Measurements from ENCODE around the gene KCNJ1. TPM values are rescaled to one million over a fixed set of nuclear protein-coding genes. Genes with fewer than 3 reads are reported as not detected.

KCNJ1 gene
- polyA plus RNA-seq, 1 of the 3 experiments (the other 2 are of a cell fraction), result not detected

DNA sequence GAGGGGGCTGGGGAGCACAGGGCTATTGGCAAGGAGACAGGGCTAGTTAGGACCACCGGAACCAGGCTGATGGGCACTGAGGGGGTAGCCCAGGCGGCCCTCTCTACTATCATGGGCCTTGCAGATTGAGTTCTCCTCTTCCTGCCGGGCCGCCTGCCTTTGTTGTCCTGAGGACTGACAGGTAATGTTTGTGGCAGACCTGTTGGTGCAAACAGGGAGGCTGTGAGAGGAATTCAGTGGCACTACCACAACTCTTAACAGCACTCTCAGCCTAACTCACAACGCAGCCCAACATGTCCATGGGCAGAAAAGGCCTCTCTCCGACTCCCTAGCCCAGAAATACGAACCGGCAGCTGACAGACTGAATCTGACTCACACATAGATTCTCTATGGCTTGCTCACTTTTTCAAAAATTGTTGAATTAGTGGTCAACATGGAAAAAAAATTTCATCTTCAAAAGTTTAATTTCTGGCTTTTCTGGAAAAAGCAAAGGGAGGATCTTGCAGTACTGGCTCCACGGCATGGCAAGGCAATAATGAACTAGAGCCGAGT lies 35.5 kb upstream of the KCNJ1 start (continued):
- TF ChIP-seq, protein P1, sequence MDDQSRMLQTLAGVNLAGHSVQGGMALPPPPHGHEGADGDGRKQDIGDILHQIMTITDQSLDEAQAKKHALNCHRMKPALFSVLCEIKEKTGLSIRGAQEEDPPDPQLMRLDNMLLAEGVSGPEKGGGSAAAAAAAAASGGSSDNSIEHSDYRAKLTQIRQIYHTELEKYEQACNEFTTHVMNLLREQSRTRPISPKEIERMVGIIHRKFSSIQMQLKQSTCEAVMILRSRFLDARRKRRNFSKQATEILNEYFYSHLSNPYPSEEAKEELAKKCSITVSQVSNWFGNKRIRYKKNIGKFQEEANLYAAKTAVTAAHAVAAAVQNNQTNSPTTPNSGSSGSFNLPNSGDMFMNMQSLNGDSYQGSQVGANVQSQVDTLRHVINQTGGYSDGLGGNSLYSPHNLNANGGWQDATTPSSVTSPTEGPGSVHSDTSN (IDR thresholded peaks at IDR 0.05), result peak; percentile 26
- no peak for TF ChIP-seq RAD21 (IDR thresholded peaks at IDR 0.05; ENCODE audit: low read length)

DNA sequence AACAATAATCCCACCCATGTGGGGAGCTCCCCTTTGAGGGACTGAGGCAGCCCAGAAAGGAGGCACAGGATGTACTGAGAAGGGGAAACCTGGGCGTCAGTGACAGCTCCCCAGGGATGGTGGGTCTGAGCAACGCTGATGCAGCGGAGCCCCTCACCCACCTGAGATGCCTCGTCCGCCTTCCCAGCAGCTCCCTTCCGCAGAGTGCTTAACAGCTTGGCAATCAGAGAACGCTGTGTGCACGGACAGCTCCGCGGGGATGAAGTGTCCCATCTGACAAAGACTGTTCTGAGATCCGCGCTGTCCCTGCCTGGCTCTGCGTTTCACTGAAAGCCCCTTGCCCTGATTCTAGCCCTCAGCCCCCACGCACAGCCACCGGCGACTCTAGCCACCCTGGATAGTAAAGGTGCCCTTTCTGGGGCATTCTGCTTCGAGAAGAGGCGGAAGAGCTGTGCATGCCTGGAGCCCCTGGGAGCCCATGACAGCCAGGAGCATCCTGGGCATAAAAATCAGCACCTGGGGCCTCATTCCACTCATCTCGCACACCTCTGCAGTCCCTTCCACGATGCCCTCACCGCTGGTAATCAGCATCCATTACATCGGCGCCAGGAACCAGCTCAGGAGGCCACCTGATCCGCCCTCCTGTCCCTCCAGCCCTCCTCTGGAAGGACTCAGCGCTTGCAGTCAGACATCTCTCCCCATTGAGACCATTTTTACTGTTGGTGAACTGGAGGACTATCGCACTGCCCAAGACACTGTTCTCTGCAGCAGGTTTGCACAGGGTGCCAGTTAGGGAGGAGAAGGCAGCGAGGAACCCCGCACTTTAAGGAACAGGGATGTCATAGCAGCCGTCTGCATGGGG lies 34.8 kb upstream of the KCNJ1 start:
- Histone ChIP-seq H3K4me1 (ENCODE audit: control insufficient read depth in 1 of 2, insufficient read depth in 2 of 2, low read depth in 1 of 2, low read length in 1 of 2) (peaks cover 10 to 12% of the 10 kb centered on the region in 2 experiments; a peak in 3 of 4 replicates), H4K20me1 (ENCODE audit: insufficient read depth) (no peaks in the 10 kb centered on the region), H3K9me3 (no peaks in the 10 kb centered on the region), H3K4me3 (ENCODE audit: low read depth in 2 of 2, low read length in 1 of 2) (no peak overlapping the region), H2AFZ (ENCODE audit: low read depth) (no peak overlapping the region), H3K27ac (ENCODE audit: low read depth in 2 of 2, low read length in 1 of 2) (no peak overlapping the region), H3K9ac (no peak overlapping the region), H3K9me2 (no peaks in the 10 kb centered on the region), H3F3A (replicated peaks; ENCODE audit: insufficient read depth) (peaks cover 5% of the 10 kb centered on the region), H3K36me3 (replicated peaks in 1 of 2; ENCODE audit: control insufficient read depth in 1 of 2, insufficient read depth in 2 of 2, low read length in 1 of 2) (no peaks in the 10 kb centered on the region), H3K27me3 (ENCODE audit: insufficient read depth) (no peaks in the 10 kb centered on the region), H3K4me2 (0 out of 2 replicates have a peak overlapping the region, but pooled peaks have one; percentile 38), H3K79me2 (ENCODE audit: insufficient read depth) (no peaks in the 10 kb centered on the region)
- ChIA-PET POLR2A (no interaction called here), CTCF (interaction anchor here (1.4 to 10.5 kb wide), 3 partner anchors 17 to 55 kb away, joined by 3 to 89 read pairs (median 11); no protein-coding TSS in a partner anchor)
- 93% methylated on average over 29 of the region's 29 CpGs for whole genome bisulfite sequencing (ENCODE audit: low lambda C conversion rate)
- TF ChIP-seq EZH2phosphoT487 (IDR thresholded peaks at IDR 0.05; ENCODE audit: borderline replicate concordance, low read depth), result no peak
- TF ChIP-seq, protein P2, sequence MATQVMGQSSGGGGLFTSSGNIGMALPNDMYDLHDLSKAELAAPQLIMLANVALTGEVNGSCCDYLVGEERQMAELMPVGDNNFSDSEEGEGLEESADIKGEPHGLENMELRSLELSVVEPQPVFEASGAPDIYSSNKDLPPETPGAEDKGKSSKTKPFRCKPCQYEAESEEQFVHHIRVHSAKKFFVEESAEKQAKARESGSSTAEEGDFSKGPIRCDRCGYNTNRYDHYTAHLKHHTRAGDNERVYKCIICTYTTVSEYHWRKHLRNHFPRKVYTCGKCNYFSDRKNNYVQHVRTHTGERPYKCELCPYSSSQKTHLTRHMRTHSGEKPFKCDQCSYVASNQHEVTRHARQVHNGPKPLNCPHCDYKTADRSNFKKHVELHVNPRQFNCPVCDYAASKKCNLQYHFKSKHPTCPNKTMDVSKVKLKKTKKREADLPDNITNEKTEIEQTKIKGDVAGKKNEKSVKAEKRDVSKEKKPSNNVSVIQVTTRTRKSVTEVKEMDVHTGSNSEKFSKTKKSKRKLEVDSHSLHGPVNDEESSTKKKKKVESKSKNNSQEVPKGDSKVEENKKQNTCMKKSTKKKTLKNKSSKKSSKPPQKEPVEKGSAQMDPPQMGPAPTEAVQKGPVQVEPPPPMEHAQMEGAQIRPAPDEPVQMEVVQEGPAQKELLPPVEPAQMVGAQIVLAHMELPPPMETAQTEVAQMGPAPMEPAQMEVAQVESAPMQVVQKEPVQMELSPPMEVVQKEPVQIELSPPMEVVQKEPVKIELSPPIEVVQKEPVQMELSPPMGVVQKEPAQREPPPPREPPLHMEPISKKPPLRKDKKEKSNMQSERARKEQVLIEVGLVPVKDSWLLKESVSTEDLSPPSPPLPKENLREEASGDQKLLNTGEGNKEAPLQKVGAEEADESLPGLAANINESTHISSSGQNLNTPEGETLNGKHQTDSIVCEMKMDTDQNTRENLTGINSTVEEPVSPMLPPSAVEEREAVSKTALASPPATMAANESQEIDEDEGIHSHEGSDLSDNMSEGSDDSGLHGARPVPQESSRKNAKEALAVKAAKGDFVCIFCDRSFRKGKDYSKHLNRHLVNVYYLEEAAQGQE (IDR thresholded peaks at IDR 0.05; ENCODE audit: low read depth, low read length), result no peak
- TF ChIP-seq TCF12 (IDR thresholded peaks at IDR 0.05), result no peak
- TF ChIP-seq, protein P1 (IDR thresholded peaks at IDR 0.05), result no peak
- TF ChIP-seq, protein P3, sequence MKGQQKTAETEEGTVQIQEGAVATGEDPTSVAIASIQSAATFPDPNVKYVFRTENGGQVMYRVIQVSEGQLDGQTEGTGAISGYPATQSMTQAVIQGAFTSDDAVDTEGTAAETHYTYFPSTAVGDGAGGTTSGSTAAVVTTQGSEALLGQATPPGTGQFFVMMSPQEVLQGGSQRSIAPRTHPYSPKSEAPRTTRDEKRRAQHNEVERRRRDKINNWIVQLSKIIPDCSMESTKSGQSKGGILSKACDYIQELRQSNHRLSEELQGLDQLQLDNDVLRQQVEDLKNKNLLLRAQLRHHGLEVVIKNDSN (IDR thresholded peaks at IDR 0.05; ENCODE audit: borderline replicate concordance, low read depth), result no peak
- TF ChIP-seq RFX5 (IDR thresholded peaks at IDR 0.05; ENCODE audit: low read length), result no peak
- TF ChIP-seq NRF1 (IDR thresholded peaks at IDR 0.05; ENCODE audit: low read depth, low read length), result no peak
- TF ChIP-seq, protein P4, sequence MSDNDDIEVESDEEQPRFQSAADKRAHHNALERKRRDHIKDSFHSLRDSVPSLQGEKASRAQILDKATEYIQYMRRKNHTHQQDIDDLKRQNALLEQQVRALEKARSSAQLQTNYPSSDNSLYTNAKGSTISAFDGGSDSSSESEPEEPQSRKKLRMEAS (IDR thresholded peaks at IDR 0.05; ENCODE audit: low read depth), result no peak
- TF ChIP-seq POLR2AphosphoS5 (IDR thresholded peaks at IDR 0.05; ENCODE audit: low read depth, low read length), result no peak
- TF ChIP-seq RAD21 (IDR thresholded peaks at IDR 0.05; ENCODE audit: low read length), result no peak
- DNase-seq, result no peak
